ENCODE data around the gene AMDHD2.

GRCh38 chr16:2501946-2502895 lies 17.9 kb upstream of the AMDHD2 start:
- TF ChIP-seq FOXA1 (IDR thresholded peaks at IDR 0.05) (no peak), HNF4A (conservative IDR thresholded peaks at IDR 0.05) (no peak), CTCF (IDR thresholded peaks at IDR 0.05; ENCODE audit: low read depth, low read length, missing input control) (no peak), JUND (IDR thresholded peaks at IDR 0.05) (no peak), RAD21 (IDR thresholded peaks at IDR 0.05) (no peak), MAX (IDR thresholded peaks at IDR 0.05) (no peak), EGR1 (IDR thresholded peaks at IDR 0.05; ENCODE audit: low read depth in 2 of 2) (no peak), REST (IDR thresholded peaks at IDR 0.05) (no peak), SP1 (IDR thresholded peaks at IDR 0.05) (no peak), ZBTB33 (IDR thresholded peaks at IDR 0.05) (no peak)

Measured in liver (tissue), 3 donors.